Natural killer cell (primary cell): ENCODE measurements around the gene CIZ1. TPM values are rescaled to one million over a fixed set of nuclear protein-coding genes. Genes with fewer than 3 reads are reported as not detected.

Source experiments
- ATAC-seq, 3 donors: fragments of 150-1000 bp in 2 of 3; fragments of 200-7000 bp in 1 of 3; cut with Tn5 transposase; 1 replicate in 1 of 3; 2 replicates in 2 of 3; pipeline ENCODE4 v1.10.0; 2021; ENCODE audit warnings: mild to moderate bottlenecking in 2 of 3, moderate library complexity in 2 of 3
- DNase-seq, 2 donors: peaks; one replicate each; pipeline versions ENCODE4 v3.0.0 to v3.0.0-alpha.2; 2013 to 2021; ENCODE audit warnings: mixed read lengths in 1 of 2
- H3K27ac ChIP-seq: one replicate; pipeline ENCODE4 v1.5.1; 2013; ENCODE audit warnings: mild to moderate bottlenecking, low read length
- H3K27me3 ChIP-seq: one replicate; pipeline ENCODE4 v1.6.1; 2013; ENCODE audit warnings: low read length; ENCODE audit not compliant: control insufficient read depth, insufficient read depth
- H3K36me3 ChIP-seq: one replicate; pipeline ENCODE4 v1.6.1; 2013; ENCODE audit warnings: low read length; ENCODE audit not compliant: control insufficient read depth, insufficient read depth
- H3K4me1 ChIP-seq: one replicate; pipeline ENCODE4 v1.6.1; 2013; ENCODE audit warnings: low read length; ENCODE audit not compliant: control insufficient read depth, insufficient read depth
- H3K4me3 ChIP-seq: one replicate; pipeline ENCODE4 v1.5.1; 2013; ENCODE audit warnings: low read length
- H3K9me3 ChIP-seq: one replicate; pipeline ENCODE4 v1.6.1; 2013; ENCODE audit warnings: low read length; ENCODE audit not compliant: control insufficient read depth, insufficient read depth
- H3K27ac Mint-ChIP-seq, 2 donors: one replicate each; pipeline ENCODE4 v1.8.0; 2022; ENCODE audit warnings: mild to moderate bottlenecking in 2 of 2, mixed read lengths in 2 of 2, moderate library complexity in 1 of 2
- H3K27me3 Mint-ChIP-seq, 2 donors: one replicate each; pipeline ENCODE4 v1.8.0; 2022; ENCODE audit warnings: low read depth in 2 of 2, mixed read lengths in 2 of 2
- H3K36me3 Mint-ChIP-seq: one replicate; pipeline ENCODE4 v1.8.0; 2022; ENCODE audit warnings: mixed read lengths
- H3K4me1 Mint-ChIP-seq, 2 donors: one replicate each; pipeline ENCODE4 v1.8.0; 2022; ENCODE audit warnings: mixed read lengths in 2 of 2
- H3K4me3 Mint-ChIP-seq: one replicate; pipeline ENCODE4 v1.8.0; 2022; ENCODE audit warnings: mild to moderate bottlenecking, moderate library complexity, mixed read lengths
- H3K9me3 Mint-ChIP-seq, 2 donors: one replicate each; pipeline ENCODE4 v1.8.0; 2022; ENCODE audit warnings: mixed read lengths in 2 of 2
- CTCF ChIP-seq: fragments of 200-600 bp; IDR thresholded peaks from one replicate; pipeline ENCODE4 v1.8.0; 2022; ENCODE audit warnings: antibody characterized with exemption
- WGBS: methylation state at CpG from one replicate; pipeline ENCODE4 v1.1.7; 2013; ENCODE audit warnings: missing lambda C conversion rate; ENCODE audit not compliant: insufficient coverage; 5-methylcytosine and 5-hydroxymethylcytosine counted together
- intact Hi-C: fragments of 100-400 bp; cut with micrococcal nuclease; formaldehyde crosslinking; loops from one replicate; pipeline ENCODE4 v1.14.2; 2022
- total RNA-seq, 4 donors: library from RNA; stranded (reverse); fragments of 120-200 nt in 1 of 4; gene quantifications; one replicate each; pipeline versions ENCODE4 v1.2.3 to v1.2.4, GENCODE V29; 2013 to 2022

The CIZ1 gene
- total RNA-seq, 3 donors from 2014 or later (not counting 1 experiment from before 2014, with no cell fraction given) = 152 to 165 (median 159) TPM

GRCh38 chr9:128180001-128180400 is 11.4 kb downstream of the CIZ1 start:
- Mint-ChIP-seq H3K36me3 (no peaks in the 10 kb centered on the region), H3K9me3 (no peaks in the 10 kb centered on the region), H3K27ac (no peak overlapping the region), H3K27me3 (no peaks in the 10 kb centered on the region), H3K4me3 (no peak overlapping the region), H3K4me1 (peaks cover 0 to 4% of the 10 kb centered on the region in 2 donors)
- no peaks in the 10 kb centered on the region for H3K27me3 ChIP-seq
- H3K36me3 ChIP-seq = peaks cover 71% of the 10 kb centered on the region
- no peak for DNase-seq
- no peak overlapping the region for H3K27ac ChIP-seq
- peaks cover 5% of the 10 kb centered on the region for H3K9me3 ChIP-seq
- intact Hi-C loops = no loop called here
- TF ChIP-seq CTCF = no peak
- 99% methylated on average over 8 of the region's 8 CpGs for WGBS
- no peak overlapping the region for H3K4me3 ChIP-seq
- no peaks in the 10 kb centered on the region for H3K4me1 ChIP-seq
- ATAC-seq = no peak

GRCh38 chr9:128178806-128179431 is 12.5 kb downstream of the CIZ1 start:
- no peak overlapping the region for H3K4me3 ChIP-seq
- no peak overlapping the region for H3K27ac ChIP-seq
- TF ChIP-seq CTCF = no peak
- H3K9me3 ChIP-seq = peaks cover 5% of the 10 kb centered on the region
- no peak for ATAC-seq
- no peaks in the 10 kb centered on the region for H3K27me3 ChIP-seq
- Mint-ChIP-seq H3K4me1 (peaks cover 0 to 4% of the 10 kb centered on the region in 2 donors), H3K36me3 (no peaks in the 10 kb centered on the region), H3K4me3 (no peak overlapping the region), H3K27ac (no peak overlapping the region), H3K9me3 (no peaks in the 10 kb centered on the region), H3K27me3 (no peaks in the 10 kb centered on the region)
- intact Hi-C loops = no loop called here
- H3K36me3 ChIP-seq = peaks cover 71% of the 10 kb centered on the region
- DNase-seq = no peak
- H3K4me1 ChIP-seq = no peaks in the 10 kb centered on the region
- WGBS = 99% methylated on average over 11 of the region's 11 CpGs

- Histone ChIP-seq H3K4me1 (no peaks in the 10 kb centered on the region), H3K4me3 (no peak overlapping the region), H3K27me3 (no peaks in the 10 kb centered on the region), H3K36me3 (peaks cover 55% of the 10 kb centered on the region), H3K9me3 (peaks cover 5% of the 10 kb centered on the region), H3K27ac (no peak overlapping the region)
- no peak for DNase-seq
- H3K36me3 Mint-ChIP-seq = no peaks in the 10 kb centered on the region
- TF ChIP-seq CTCF = no peak
- H3K4me1 Mint-ChIP-seq = no peaks in the 10 kb centered on the region
- WGBS = 98% methylated on average over 2 of the region's 2 CpGs
- intact Hi-C loops = no loop called here
- no peak for ATAC-seq
- no peaks in the 10 kb centered on the region for H3K9me3 Mint-ChIP-seq
- H3K27me3 Mint-ChIP-seq = no peaks in the 10 kb centered on the region
- H3K27ac Mint-ChIP-seq = no peak overlapping the region
- no peak overlapping the region for H3K4me3 Mint-ChIP-seq
Measured at GRCh38 chr9:128175726-128176125, 15.6 kb downstream of the CIZ1 start.

- Mint-ChIP-seq H3K27ac (no peak overlapping the region), H3K36me3 (no peaks in the 10 kb centered on the region), H3K27me3 (no peaks in the 10 kb centered on the region), H3K9me3 (no peaks in the 10 kb centered on the region), H3K4me1 (no peaks in the 10 kb centered on the region), H3K4me3 (no peak overlapping the region)
- H3K9me3 ChIP-seq = peaks cover 5% of the 10 kb centered on the region
- ATAC-seq = no peak
- 70% methylated on average over 8 of the region's 8 CpGs for WGBS
- TF ChIP-seq CTCF = no peak
- H3K27ac ChIP-seq = no peak overlapping the region
- peaks cover 52% of the 10 kb centered on the region for H3K36me3 ChIP-seq
- no peaks in the 10 kb centered on the region for H3K27me3 ChIP-seq
- no peak for DNase-seq
- intact Hi-C loops = no loop called here
- H3K4me3 ChIP-seq = no peak overlapping the region
- H3K4me1 ChIP-seq = no peaks in the 10 kb centered on the region
Measured at GRCh38 chr9:128175102-128175563, 16.2 kb downstream of the CIZ1 start.
